GM12878 (cell line): ENCODE results near the gene KLLN. TPM values are rescaled to one million over a fixed set of nuclear protein-coding genes. Genes with fewer than 3 reads are reported as not detected.

Source experiments
- ATAC-seq: fragments of 200-7000 bp; cut with Tn5 transposase; 3 replicates; pipeline ENCODE4 v1.9.1; 2020; ENCODE audit warnings: mild to moderate bottlenecking, moderate library complexity
- BruUV-seq: library from RNA; stranded (reverse); fragments of 400-500 nt; replicated peaks from 2 replicates; lab custom pipeline; 2021; lab: Mats Ljungman, UMichigan
- CTCF ChIA-PET: fragments of 300-600 bp; sonication (Branson Sonifier 250); formaldehyde crosslinking; extraction: SDS; loops from one replicate; lab custom pipeline; 2021; ENCODE audit warnings: inconsistent platforms; lab: Yijun Ruan, JAX
- POLR2A ChIA-PET: fragments of 350-600 bp; formaldehyde crosslinking; extraction: SDS; loops from one replicate; lab custom pipeline; 2021; ENCODE audit warnings: inconsistent platforms; lab: Charles Lee
- RAD21 ChIA-PET: fragments of 300-600 bp; sonication (Branson Sonifier 250); formaldehyde crosslinking; loops from one replicate; lab custom pipeline; 2023; ENCODE audit warnings: antibody characterized with exemption; ENCODE audit not compliant: unreplicated experiment; lab: Charles Lee
- SMC1A ChIA-PET: fragments of 300-600 bp; sonication (Branson Sonifier 250); formaldehyde crosslinking; loops from one replicate; lab custom pipeline; 2023; ENCODE audit not compliant: unreplicated experiment, uncharacterized antibody; lab: Charles Lee
- DNase-seq: peaks from one replicate; pipeline ENCODE4 v3.0.0-alpha.2; 2011; ENCODE audit warnings: low read depth, low spot score
- FAIRE-seq: peaks from 3 replicates; lab custom pipeline; 2011; peaks lifted over from hg19 to GRCh38; lab: Jason Lieb, UNC
- H2AFZ ChIP-seq: 2 replicates; pipeline ENCODE4 v1.6.0; 2011; ENCODE audit warnings: low read depth, low read length, control low read depth; ENCODE audit not compliant: control insufficient read depth
- H3K27ac ChIP-seq: 2 replicates; pipeline ENCODE4 v1.5.1; 2011; ENCODE audit warnings: control low read depth; ENCODE audit not compliant: control insufficient read depth, insufficient read depth
- H3K27me3 ChIP-seq, 2 experiments: replicated peaks in 1 of 2; 2 replicates each; pipeline versions ENCODE4 v1.6.0 to v1.6.1; 2011; ENCODE audit warnings: low read length in 1 of 2; ENCODE audit not compliant: control insufficient read depth in 2 of 2, insufficient read depth in 2 of 2
- H3K36me3 ChIP-seq, 2 experiments: 2 replicates each; pipeline ENCODE4 v1.5.1; 2011; ENCODE audit warnings: low read length in 1 of 2; ENCODE audit not compliant: control insufficient read depth in 2 of 2, insufficient read depth in 2 of 2
- H3K4me1 ChIP-seq: 2 replicates; pipeline ENCODE4 v1.6.1; 2011; ENCODE audit warnings: mild to moderate bottlenecking, low read length, moderate library complexity, mixed read lengths; ENCODE audit not compliant: control insufficient read depth, insufficient read depth
- H3K4me2 ChIP-seq: 2 replicates; pipeline ENCODE4 v1.6.0; 2011; ENCODE audit warnings: control low read depth; ENCODE audit not compliant: control insufficient read depth, insufficient read depth
- H3K4me3 ChIP-seq: fragments of 200-600 bp; sonication (generic); 2 replicates; pipeline ENCODE4 v1.5.1; 2016
- H3K79me2 ChIP-seq: 2 replicates; pipeline ENCODE4 v1.6.0; 2011; ENCODE audit warnings: low read length; ENCODE audit not compliant: control insufficient read depth, insufficient read depth
- H3K9ac ChIP-seq: 2 replicates; pipeline ENCODE4 v1.8.0; 2011; ENCODE audit warnings: low read length, control low read depth, mixed read lengths; ENCODE audit not compliant: control insufficient read depth, insufficient read depth
- H3K9me3 ChIP-seq: replicated peaks from 3 replicates; pipeline ENCODE4 v1.5.1; 2011; ENCODE audit warnings: mild to moderate bottlenecking, low read length; ENCODE audit not compliant: control insufficient read depth, insufficient read depth
- H4K20me1 ChIP-seq: 2 replicates; pipeline ENCODE4 v1.6.0; 2011; ENCODE audit not compliant: control insufficient read depth, insufficient read depth
- ATF2 ChIP-seq: IDR thresholded peaks from 2 replicates; pipeline ENCODE4 v1.6.1; 2012; ENCODE audit warnings: low read length, inconsistent platforms
- BMI1 ChIP-seq: fragments of 450-650 bp; IDR thresholded peaks from 2 replicates; pipeline ENCODE4 v1.6.1; 2016; ENCODE audit warnings: mild to moderate bottlenecking, moderate library complexity, borderline replicate concordance
- EP300 ChIP-seq, 2 experiments: fragments of 150-350 bp in 1 of 2; IDR thresholded peaks; 2 replicates each; pipeline ENCODE4 v1.6.1; 2011 to 2012; ENCODE audit warnings: low read depth in 2 of 2, low read length in 2 of 2, borderline replicate concordance in 1 of 2, improper control_type of control experiment in 1 of 2, inconsistent platforms in 1 of 2; ENCODE audit not compliant: control insufficient read depth in 1 of 2
- GATAD2B ChIP-seq: fragments of 450-650 bp; conservative IDR thresholded peaks from 2 replicates; pipeline ENCODE4 v1.6.1; 2017; ENCODE audit warnings: low read depth, mild to moderate bottlenecking, moderate library complexity
- RELA ChIP-seq: fragments of 450-650 bp; IDR thresholded peaks from 2 replicates; pipeline ENCODE4 v1.8.0; 2014; ENCODE audit warnings: borderline replicate concordance; ENCODE audit not compliant: partially characterized antibody
- STAT3 ChIP-seq: IDR thresholded peaks from 2 replicates; pipeline ENCODE4 v1.6.1; 2011; ENCODE audit warnings: low read depth, low read length, improper control_type of control experiment
- WRNIP1 ChIP-seq: IDR thresholded peaks from 2 replicates; pipeline ENCODE4 v1.6.1; 2011; ENCODE audit warnings: low read depth, low read length, improper control_type of control experiment, borderline replicate concordance
- ZBED1 ChIP-seq: IDR thresholded peaks from 2 replicates; pipeline ENCODE4 v1.6.1; 2016; ENCODE audit warnings: borderline replicate concordance
- WGBS: methylation state at CpG from one replicate; pipeline ENCODE4 v1.1.6; 2016; ENCODE audit warnings: low lambda C conversion rate; ENCODE audit not compliant: insufficient replicate concordance, insufficient coverage; ENCODE audit errors: missing lambda C conversion rate; 5-methylcytosine and 5-hydroxymethylcytosine counted together
- in situ Hi-C: fragments of 300-500 bp; cut with MboI; formaldehyde crosslinking; loops from 9 replicates; pipeline ENCODE4 v1.14.3; 2018; ENCODE audit warnings: mixed read lengths
- intact Hi-C: fragments of 100-400 bp; cut with micrococcal nuclease; formaldehyde crosslinking; loops from one replicate; pipeline ENCODE4 v1.14.2; 2022; ENCODE audit not compliant: unreplicated experiment
- polyA plus RNA-seq, 11 experiments: library from polyadenylated mRNA; depleted of rRNA in 4 of 11; unstranded in 6 of 11; stranded (reverse) in 5 of 11; fragments of >200 nt; fragmentation: Nextera tagmentation in 4 of 11; fragmentation: Illumina TruSeq in 1 of 11; extraction: Ambion mirVana in 4 of 11; extraction: Trizol in 1 of 11; gene quantifications; 1 replicate in 1 of 11; 2 replicates in 10 of 11; pipeline versions ENCODE4 v1.2.1 to v1.2.3, GENCODE V29; 2011 to 2016; ENCODE audit warnings: inconsistent platforms in 2 of 11, missing spikeins in 2 of 11, low read depth in 1 of 11
- total RNA-seq, 4 experiments: library from RNA; depleted of rRNA in 3 of 4; stranded (reverse); fragments of >200 nt in 3 of 4; fragmentation: Illumina TruSeq in 1 of 4; extraction: Trizol in 1 of 4; gene quantifications; 2 replicates each; pipeline versions ENCODE4 v1.2.1 to v1.2.3, GENCODE V29; 2013 to 2021

The KLLN gene
- total and polyA plus RNA-seq, 10 of the 15 experiments (the other 5 are each of a cell fraction or from before 2014, with no cell fraction given): 0.87 to 2.2 (median 1.7) TPM

GRCh38 chr10:87865241-87865881 is 2.0 kb upstream of the KLLN start:
- no peak overlapping the region for H2AFZ ChIP-seq
- ChIA-PET CTCF (interaction anchor here (0.6 to 2.9 kb wide), 12 partner anchors 9 to 718 kb away, joined by 3 to 14 read pairs (median 4); partner anchors contain the start of gene RNLS), RAD21 (interaction anchor here (0.5 to 6.4 kb wide), 19 partner anchors 18 to 527 kb away, joined by 3 to 51 read pairs (median 4); partner anchors contain the start of gene ATAD1), SMC1A (interaction anchor here (0.6 to 6.9 kb wide), 23 partner anchors 9 to 524 kb away, joined by 3 to 140 read pairs (median 4); no protein-coding TSS in a partner anchor)
- peak overlapping the region; percentile 94 for H3K4me3 ChIP-seq
- TF ChIP-seq STAT3 (no peak), EP300 (IDR thresholded peaks at IDR 0.05; ENCODE audit: borderline replicate concordance in 1 of 2, control insufficient read depth in 1 of 2, low read depth in 2 of 2, low read length in 2 of 2) (no peak), BMI1 (no peak), RELA (no peak), WRNIP1 (no peak), ZBED1 (no peak), ATF2 (no peak), GATAD2B (no peak)
- TF ChIP-seq, all 136 proteins: peak for 0
- H3K9ac ChIP-seq: peak overlapping the region; percentile 90
- H4K20me1 ChIP-seq: no peaks in the 10 kb centered on the region
- in situ Hi-C loops: loop anchor here (10.0 kb wide), 1 partner anchor 199 kb away; no protein-coding TSS in a partner anchor
- 1% methylated on average over 4 of the region's 4 CpGs for WGBS
- BruUV-seq: no TSS peak
- 0 out of 4 replicates have a peak, but pooled peaks cover 0 to 3% of the 10 kb centered on the region in 2 experiments for H3K36me3 ChIP-seq
- POLR2A ChIA-PET: interaction anchor here (0.5 to 1.4 kb wide), 2 partner anchors 61 to 522 kb away, joined by 3 to 4 read pairs; no protein-coding TSS in a partner anchor
- DNase-seq: no peak
- peaks cover 96% of the 10 kb centered on the region for H3K79me2 ChIP-seq
- intact Hi-C loops: no loop called here
- peak overlapping the region; percentile 51 for H3K4me2 ChIP-seq
- no peak; the same call in 2 of the 3 replicates for ATAC-seq
- no peaks in the 10 kb centered on the region for H3K27me3 ChIP-seq
- FAIRE-seq: no peak
- H3K4me1 ChIP-seq: peaks cover 6% of the 10 kb centered on the region
- H3K27ac ChIP-seq: peak overlapping the region; percentile 90
- H3K9me3 ChIP-seq: no peaks in the 10 kb centered on the region
